Epithelial cell of prostate (primary cell): Measurements from ENCODE around the gene MEIS1.

Experiments used
- DNase-seq: peaks from one replicate; pipeline ENCODE4 v3.0.0-alpha.2; 2011; ENCODE audit warnings: low read depth, low spot score
- H3K27ac ChIP-seq: fragments of 450-650 bp; 2 replicates; pipeline ENCODE4 v1.5.1; 2017; ENCODE audit warnings: mild to moderate bottlenecking

The MEIS1 gene

DNA sequence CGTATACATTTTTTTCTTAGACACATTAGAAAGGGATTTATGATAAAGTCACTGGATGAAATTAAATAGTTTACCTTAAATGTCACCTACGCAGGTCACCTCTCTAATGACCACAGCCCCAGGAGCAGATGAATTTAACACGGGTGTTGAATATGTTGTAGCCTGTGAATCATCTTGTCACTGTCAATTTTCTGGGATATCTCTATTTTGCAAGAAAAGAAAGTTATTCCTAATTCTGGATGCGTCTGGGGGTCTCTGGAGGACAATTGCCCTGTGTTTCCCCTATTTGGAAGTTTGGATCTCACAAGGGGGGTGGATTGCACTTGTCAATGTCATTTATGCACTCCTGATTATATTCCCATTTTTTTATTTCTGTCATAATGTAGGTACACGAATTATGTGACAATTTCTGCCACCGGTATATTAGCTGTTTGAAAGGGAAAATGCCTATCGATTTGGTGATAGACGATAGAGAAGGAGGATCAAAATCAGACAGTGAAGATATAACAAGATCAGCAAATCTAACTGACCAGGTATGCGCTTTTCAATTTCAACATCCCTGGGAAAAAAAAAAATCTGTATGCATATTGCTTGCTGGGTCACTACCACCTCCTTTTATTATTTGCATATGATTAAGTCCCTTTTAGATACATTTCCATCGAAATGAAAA lies 7.7 kb downstream of the MEIS1 start:
- no peak overlapping the region for H3K27ac ChIP-seq

GRCh38 chr2:66443186-66443978 lies 8.5 kb downstream of the MEIS1 start:
- no peak for DNase-seq
- H3K27ac ChIP-seq, result no peak overlapping the region

More for the DNA sequence above, 7.7 kb downstream of the MEIS1 start:
- DNase-seq, result no peak

- no peak for DNase-seq
- H3K27ac ChIP-seq, result no peak overlapping the region
Observed at GRCh38 chr2:66443979-66444861, 9.3 kb downstream of the MEIS1 start.

- DNase-seq, result no peak
- peak overlapping the region; percentile 41 for H3K27ac ChIP-seq
Observed at GRCh38 chr2:66445076-66445924, 10.4 kb downstream of the MEIS1 start.

- peak overlapping the region; percentile 41 for H3K27ac ChIP-seq
- DNase-seq, result no peak
Observed at GRCh38 chr2:66445925-66446871, 11.3 kb downstream of the MEIS1 start.

GRCh38 chr2:66446941-66447340 lies 12.0 kb downstream of the MEIS1 start:
- no peak for DNase-seq
- H3K27ac ChIP-seq, result peak overlapping the region; percentile 41

GRCh38 chr2:66447677-66448076 lies 12.8 kb downstream of the MEIS1 start:
- DNase-seq, result no peak
- H3K27ac ChIP-seq, result no peak overlapping the region

DNA sequence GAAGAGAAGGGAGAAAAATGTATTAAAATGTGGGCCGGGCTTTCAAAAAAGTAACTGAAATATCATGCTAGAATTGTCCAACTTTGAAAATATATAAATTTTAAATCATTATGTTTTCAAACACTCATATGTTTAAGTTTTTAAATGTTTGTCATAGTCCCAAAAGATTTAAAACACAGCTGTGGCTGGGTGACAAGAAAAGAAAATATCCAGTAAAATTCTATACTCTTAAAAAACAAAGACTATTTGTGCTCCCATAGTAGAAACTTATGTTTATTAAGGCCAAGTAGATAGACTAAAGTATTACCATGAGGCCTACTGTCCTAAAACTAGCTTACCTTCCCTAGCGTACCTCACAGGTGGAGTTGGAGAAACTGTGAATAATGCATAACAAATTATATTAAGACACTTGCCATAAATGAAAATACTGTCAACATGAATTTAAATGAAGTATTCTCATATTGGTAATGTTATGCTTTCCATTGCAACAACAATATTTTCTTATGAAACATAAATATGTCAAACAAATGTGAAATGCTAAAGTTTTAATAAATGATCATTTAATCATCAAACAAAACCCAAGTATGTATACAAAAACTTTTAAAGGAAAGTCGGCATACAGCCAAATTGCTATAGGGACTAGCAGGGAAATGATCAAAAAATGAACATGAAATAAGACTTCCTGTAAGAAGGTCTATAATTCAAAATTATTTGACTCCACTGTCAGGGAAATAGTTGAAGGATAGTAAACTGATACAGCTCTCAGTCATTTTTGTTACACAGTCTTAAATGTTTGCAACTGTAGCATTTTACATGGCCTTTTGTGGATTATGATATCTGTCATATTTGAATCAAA lies 13.4 kb downstream of the MEIS1 start:
- H3K27ac ChIP-seq, result no peak overlapping the region

DNA sequence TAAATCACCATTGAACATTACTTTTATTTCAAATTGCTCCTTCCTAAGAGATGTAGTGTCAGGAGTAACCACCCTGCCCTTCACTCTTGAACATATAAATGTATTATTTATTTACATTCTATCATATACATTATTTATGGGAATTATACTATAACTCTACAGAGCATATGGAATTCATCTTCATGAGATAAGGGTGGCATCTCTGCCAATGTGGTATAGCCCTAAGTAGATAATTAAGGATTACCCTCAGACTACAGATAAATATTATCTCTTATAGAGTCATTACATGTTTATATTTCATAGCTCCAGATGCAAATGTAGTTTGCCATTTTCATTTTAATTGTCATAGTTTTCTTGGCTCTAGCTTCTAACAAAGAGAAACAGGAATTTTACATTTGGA lies 17.3 kb downstream of the MEIS1 start:
- no peak for DNase-seq
- H3K27ac ChIP-seq, result no peak overlapping the region

More for the DNA sequence above, 13.4 kb downstream of the MEIS1 start:
- DNase-seq, result no peak

DNA sequence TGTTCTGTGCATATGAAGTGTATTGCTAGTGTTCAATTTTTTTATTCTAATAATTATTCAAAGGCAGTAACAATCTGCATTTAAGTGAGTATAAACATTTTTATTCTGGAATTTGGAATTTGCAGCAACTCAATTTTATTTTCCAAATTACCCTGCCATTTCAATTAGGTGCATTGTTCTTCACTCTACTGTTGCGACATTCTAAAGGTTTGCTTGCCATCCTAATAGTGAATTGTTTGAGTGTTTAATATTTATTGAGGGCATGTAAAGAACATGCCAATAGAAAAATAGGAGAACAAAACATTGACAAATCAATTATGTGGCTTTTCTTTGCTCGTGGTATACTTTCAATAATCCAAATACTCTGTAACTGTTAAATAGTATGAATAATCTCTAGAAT lies 18.0 kb downstream of the MEIS1 start:
- no peak for DNase-seq
- H3K27ac ChIP-seq, result no peak overlapping the region

DNA sequence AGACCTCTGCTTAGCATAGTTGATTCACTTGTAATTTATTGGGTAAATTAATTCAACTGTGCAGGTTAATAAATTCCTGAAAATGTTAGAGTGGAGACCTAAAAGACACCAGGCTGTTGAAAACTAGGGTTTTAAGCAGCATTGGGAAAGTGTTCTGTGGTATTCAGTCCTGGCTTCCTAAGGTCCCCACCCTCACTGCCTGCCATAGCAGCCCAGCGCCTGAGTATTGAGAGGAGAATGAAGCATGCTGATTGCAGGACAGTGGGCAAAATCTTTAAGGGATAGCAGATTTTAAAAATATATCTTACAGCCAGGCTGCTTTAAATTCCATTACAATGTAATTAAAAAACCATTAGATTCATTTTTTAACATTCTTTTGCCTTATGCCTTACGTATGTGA lies 20.6 kb downstream of the MEIS1 start:
- no peak for DNase-seq
- H3K27ac ChIP-seq, result no peak overlapping the region

- no peak for DNase-seq
- H3K27ac ChIP-seq, result no peak overlapping the region
Observed at GRCh38 chr2:66456183-66457041, 21.5 kb downstream of the MEIS1 start.

- H3K27ac ChIP-seq, result no peak overlapping the region
- DNase-seq, result no peak
Observed at GRCh38 chr2:66457545-66457944, 22.6 kb downstream of the MEIS1 start.

- no peak for DNase-seq
- H3K27ac ChIP-seq, result no peak overlapping the region
Observed at GRCh38 chr2:66460031-66460430, 25.1 kb downstream of the MEIS1 start.

DNA sequence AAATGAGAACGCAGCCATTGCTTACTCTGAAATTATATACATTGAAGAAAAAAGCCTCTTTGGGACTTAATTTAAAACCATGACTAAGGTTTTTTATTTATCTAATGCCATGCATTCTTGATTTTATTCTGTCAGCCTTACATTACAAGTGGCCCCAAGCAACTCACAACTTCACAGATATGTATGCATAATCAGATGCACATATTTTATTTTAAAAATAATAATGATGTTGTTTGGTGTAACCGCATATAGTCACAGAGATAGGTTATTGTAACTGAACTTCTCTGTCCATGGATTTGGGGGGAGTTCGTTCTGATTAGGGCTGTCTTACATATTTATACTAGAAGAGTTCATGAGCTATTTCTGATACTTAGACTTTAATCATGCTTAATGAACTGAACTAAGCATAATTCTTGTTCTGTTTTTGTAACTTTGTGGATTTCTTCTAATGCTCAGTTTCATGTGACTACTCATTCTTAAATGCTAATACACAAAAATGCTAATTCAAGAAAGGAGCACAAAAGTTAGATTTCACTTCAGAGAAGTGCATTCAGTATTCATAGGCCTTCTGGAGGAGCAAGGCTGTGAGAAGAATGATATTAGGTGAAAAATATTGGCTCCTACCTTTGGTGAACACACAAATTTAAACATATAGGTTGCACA lies 26.2 kb downstream of the MEIS1 start:
- DNase-seq, result no peak
- H3K27ac ChIP-seq, result no peak overlapping the region

DNA sequence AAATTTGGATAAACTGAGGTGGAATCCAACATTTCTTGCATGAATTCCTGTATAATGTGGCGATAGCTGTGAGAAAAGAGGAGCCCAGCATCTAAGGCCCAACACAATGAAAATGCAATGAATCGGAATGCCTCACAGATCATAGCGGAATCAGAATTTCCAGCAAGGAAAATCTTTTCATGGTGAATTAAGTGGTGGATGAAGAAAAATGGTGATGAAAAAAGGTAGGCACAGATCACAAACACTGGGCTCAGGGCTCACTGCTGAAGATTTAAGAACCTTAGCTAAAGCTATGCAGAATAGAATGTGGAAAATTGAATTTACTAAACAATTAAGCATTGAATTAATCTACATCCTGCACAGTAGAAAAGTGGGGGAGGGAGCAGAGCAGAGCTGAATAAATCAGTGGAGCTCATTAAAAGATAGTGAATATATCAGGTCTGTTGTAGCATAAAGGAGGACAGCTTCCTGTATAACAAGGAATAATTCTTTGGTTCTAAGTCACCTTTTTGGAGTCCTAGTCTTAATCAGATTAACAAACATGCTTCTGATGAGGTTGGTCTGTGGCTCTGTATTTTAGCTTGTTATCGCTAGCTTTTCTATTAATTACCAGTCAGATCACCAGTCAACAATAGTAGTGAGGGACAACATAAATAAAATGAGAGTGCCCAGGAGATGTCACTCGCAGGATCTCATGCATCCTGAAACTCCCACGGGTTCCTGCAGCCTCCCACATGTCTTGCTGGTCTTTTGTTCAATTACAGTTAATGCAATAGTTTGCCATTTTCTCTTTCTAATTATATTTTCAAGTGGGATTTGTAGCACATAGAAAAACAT lies 27.0 kb downstream of the MEIS1 start:
- no peak for DNase-seq
- no peak overlapping the region for H3K27ac ChIP-seq
